Gastrocnemius medialis (tissue), 4 donors: Measurements from ENCODE around the gene MCU. TPM values are rescaled to one million over a fixed set of nuclear protein-coding genes. Genes with fewer than 3 reads are reported as not detected.

Experiments
- ATAC-seq, 2 donors: fragments of 150-250 bp; one replicate each; pipeline ENCODE4 v1.9.1; 2016
- DNase-seq, 2 donors: peaks; one replicate each; pipeline ENCODE4 v3.0.0-alpha.2; 2019
- H3K27ac ChIP-seq, 4 donors: fragments of 200-600 bp; sonication (generic); 1 replicate in 1 of 4; 2 replicates in 3 of 4; pipeline ENCODE4 v1.5.1; 2016 to 2018; ENCODE audit warnings: mild to moderate bottlenecking in 2 of 4, moderate library complexity in 1 of 4
- H3K27me3 ChIP-seq, 3 donors: fragments of 200-600 bp; sonication (generic) in 2 of 3; 1 replicate in 1 of 3; 2 replicates in 2 of 3; pipeline versions ENCODE4 v1.5.1 to v1.6.0; 2016 to 2019; ENCODE audit warnings: mild to moderate bottlenecking in 1 of 3, moderate library complexity in 1 of 3
- H3K36me3 ChIP-seq, 2 donors: fragments of 200-600 bp; sonication (generic) in 1 of 2; one replicate each; pipeline ENCODE4 v1.5.1; 2017 to 2018
- H3K4me1 ChIP-seq, 2 donors: fragments of 200-600 bp; sonication (generic) in 1 of 2; one replicate each; pipeline ENCODE4 v1.5.1; 2016 to 2017; ENCODE audit warnings: mild to moderate bottlenecking in 2 of 2
- H3K4me3 ChIP-seq, 4 donors: fragments of 200-600 bp; sonication (generic) in 3 of 4; 1 replicate in 1 of 4; 2 replicates in 3 of 4; pipeline ENCODE4 v1.5.1; 2016 to 2019; ENCODE audit warnings: mild to moderate bottlenecking in 2 of 4
- H3K9me3 ChIP-seq, 3 donors: fragments of 200-600 bp; sonication (generic) in 2 of 3; 1 replicate in 1 of 3; 2 replicates in 2 of 3; pipeline ENCODE4 v1.5.1; 2016 to 2019
- POLR2A ChIP-seq, 2 donors: fragments of 450-650 bp; IDR thresholded peaks; one replicate each; pipeline ENCODE4 v1.6.1; 2017; ENCODE audit warnings: antibody characterized with exemption in 2 of 2, mild to moderate bottlenecking in 2 of 2, moderate library complexity in 2 of 2
- in situ Hi-C, 4 donors: fragments of 200-750 bp; cut with MboI; loops; one replicate each; pipeline versions ENCODE4 v1.15.0 to v1.8.0; 2017; ENCODE audit warnings: low sequenced_read_pairs in 4 of 4
- intact Hi-C: fragments of 100-400 bp; cut with DNase I; formaldehyde crosslinking; loops from one replicate; pipeline ENCODE4 v1.15.1; 2023; ENCODE audit warnings: low total_unique reads
- total RNA-seq, 4 donors: library from RNA; depleted of rRNA; stranded (reverse); fragments of >200 nt; gene quantifications; one replicate each; pipeline versions ENCODE4 v1.1.0 to v1.2.3, GENCODE V29; 2016
- TF ChIP-seq, protein P1 (sequence below), 5 experiments: fragments of 450-650 bp in 3 of 5; fragments of 200-600 bp in 2 of 5; sonication (generic) in 2 of 5; IDR thresholded peaks in 4 of 5; conservative IDR thresholded peaks in 1 of 5; 1 replicate in 4 of 5; 2 replicates in 1 of 5; pipeline ENCODE4 v1.5.1; 2016 to 2019; ENCODE audit warnings: antibody characterized with exemption in 5 of 5, mild to moderate bottlenecking in 3 of 5, moderate library complexity in 3 of 5

MCU gene
- total RNA-seq, 4 donors from 2014 or later, result 25.1 to 61.3 (median 49.0) TPM

DNA sequence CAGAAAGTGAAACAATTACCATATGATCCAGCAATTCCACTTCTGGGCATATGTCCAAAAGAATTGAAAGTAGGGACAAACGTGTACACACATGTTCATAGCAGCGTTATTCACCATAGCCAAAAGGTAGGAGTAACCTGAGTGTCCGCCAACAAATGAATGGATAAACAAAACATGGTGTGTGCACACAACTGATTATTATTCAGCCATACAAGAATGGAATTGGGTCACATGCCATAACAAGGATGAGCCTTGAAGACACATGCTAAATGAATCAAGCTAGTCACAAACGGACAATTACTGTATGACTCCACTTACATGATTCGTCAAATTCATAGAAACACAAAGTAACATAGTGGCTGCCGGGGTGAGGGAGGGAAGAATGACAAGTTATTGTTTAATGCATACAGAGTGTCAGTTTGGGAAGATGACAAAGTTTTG, 197.5 kb downstream of the MCU start:
- peak in 1 of 2 donors; percentile 28 for ATAC-seq
- TF ChIP-seq, protein P1, sequence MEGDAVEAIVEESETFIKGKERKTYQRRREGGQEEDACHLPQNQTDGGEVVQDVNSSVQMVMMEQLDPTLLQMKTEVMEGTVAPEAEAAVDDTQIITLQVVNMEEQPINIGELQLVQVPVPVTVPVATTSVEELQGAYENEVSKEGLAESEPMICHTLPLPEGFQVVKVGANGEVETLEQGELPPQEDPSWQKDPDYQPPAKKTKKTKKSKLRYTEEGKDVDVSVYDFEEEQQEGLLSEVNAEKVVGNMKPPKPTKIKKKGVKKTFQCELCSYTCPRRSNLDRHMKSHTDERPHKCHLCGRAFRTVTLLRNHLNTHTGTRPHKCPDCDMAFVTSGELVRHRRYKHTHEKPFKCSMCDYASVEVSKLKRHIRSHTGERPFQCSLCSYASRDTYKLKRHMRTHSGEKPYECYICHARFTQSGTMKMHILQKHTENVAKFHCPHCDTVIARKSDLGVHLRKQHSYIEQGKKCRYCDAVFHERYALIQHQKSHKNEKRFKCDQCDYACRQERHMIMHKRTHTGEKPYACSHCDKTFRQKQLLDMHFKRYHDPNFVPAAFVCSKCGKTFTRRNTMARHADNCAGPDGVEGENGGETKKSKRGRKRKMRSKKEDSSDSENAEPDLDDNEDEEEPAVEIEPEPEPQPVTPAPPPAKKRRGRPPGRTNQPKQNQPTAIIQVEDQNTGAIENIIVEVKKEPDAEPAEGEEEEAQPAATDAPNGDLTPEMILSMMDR (IDR thresholded peaks at IDR 0.05 in 4 of 5, conservative IDR thresholded peaks at IDR 0.05 in 1 of 5), result no peak
- TF ChIP-seq POLR2A (IDR thresholded peaks at IDR 0.05), result no peak
- Histone ChIP-seq H3K9me3 (no peaks in the 10 kb centered on the region), H3K36me3 (peaks cover 0 to 39% of the 10 kb centered on the region in 2 donors), H3K4me1 (peaks cover 0 to 4% of the 10 kb centered on the region in 2 donors), H3K27me3 (no peaks in the 10 kb centered on the region), H3K4me3 (no peak overlapping the region), H3K27ac (no peak overlapping the region)
- in situ Hi-C loops (no loop called here), intact Hi-C loops (no loop called here)
- DNase-seq, result no peak

DNA sequence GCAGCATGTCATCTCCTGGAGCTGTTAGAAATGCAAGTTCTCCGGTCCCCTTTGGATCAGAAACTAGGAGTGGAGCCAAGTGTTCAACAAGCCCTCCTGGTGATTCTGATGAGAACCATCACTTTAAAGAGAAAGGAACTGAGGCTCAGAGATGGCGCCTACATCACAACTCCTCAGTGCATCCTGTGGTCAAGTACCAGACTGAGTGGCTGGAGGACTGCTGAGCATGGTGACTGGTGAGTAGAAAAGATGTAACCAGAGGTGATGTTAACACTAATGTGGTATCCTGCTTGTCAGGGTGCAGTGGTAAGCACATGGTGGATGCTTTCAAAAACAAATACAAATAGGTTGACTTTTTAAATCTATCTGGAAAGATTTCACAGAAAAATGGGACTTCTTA, 198.1 kb downstream of the MCU start:
- peaks cover 0 to 33% of the 10 kb centered on the region in 2 donors for H3K36me3 ChIP-seq
- peaks cover 0 to 4% of the 10 kb centered on the region in 2 donors for H3K4me1 ChIP-seq
- no peaks in the 10 kb centered on the region for H3K27me3 ChIP-seq
- TF ChIP-seq, protein P1 (IDR thresholded peaks at IDR 0.05 in 4 of 5, conservative IDR thresholded peaks at IDR 0.05 in 1 of 5), result no peak
- no peak for TF ChIP-seq POLR2A (IDR thresholded peaks at IDR 0.05)
- in situ Hi-C loops, result no loop called here
- no peaks in the 10 kb centered on the region for H3K9me3 ChIP-seq
- intact Hi-C loops, result no loop called here
- H3K4me3 ChIP-seq, result no peak overlapping the region
- no peak for ATAC-seq
- no peak for DNase-seq
- H3K27ac ChIP-seq, result no peak overlapping the region

DNA sequence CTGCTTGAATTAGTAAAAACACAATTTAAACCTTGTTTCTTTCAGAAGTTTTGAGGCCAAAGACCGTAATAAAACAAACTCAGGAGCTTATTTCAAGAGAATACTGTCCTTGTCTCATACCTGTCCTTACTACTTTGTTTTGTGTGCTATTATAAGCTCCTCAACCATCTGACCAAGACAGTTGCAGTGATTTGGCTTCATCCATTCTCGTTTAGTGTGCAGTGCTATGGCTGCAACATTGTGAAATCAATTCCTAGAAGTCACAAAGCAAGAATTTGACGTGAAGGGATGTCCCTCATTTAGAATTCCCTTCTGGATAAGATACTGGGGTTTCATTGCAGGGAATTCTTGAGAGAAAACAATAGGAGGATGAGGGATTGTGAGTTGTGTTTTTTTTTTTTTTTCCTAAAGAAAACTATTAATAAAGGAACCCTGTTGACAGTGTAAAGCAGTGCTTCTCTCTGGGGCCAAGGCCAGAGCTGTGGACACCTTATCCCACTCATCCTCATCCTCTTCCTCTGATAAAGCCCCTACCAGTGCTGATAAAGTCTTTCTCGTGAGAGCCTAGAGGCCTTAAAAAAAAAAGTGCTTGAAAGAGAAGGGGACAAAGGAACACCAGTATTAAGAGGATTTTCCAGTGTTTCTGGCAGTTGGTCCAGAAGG, 201.3 kb downstream of the MCU start, which contains the start of gene OIT3:
Gene OIT3, plus strand, starts transcription at position 604 of the 663 bp plus-strand sequence. CDS start 60 bp downstream, outside the sequence.
- Histone ChIP-seq H3K9me3 (no peaks in the 10 kb centered on the region), H3K4me3 (no peak within 1 kb of the TSS), H3K36me3 (peaks cover 0 to 5% of the 10 kb centered on the region in 2 donors), H3K27me3 (no peaks in the 10 kb centered on the region), H3K27ac (no peak within 1 kb of the TSS), H3K4me1 (peaks cover 0 to 4% of the 10 kb centered on the region in 2 donors)
- intact Hi-C loops (no loop called here), in situ Hi-C loops (no loop called here)
- TF ChIP-seq, protein P1 (IDR thresholded peaks at IDR 0.05 in 4 of 5, conservative IDR thresholded peaks at IDR 0.05 in 1 of 5), result no peak
- no peak for TF ChIP-seq POLR2A (IDR thresholded peaks at IDR 0.05)
- DNase-seq (no peak), ATAC-seq (peak in 1 of 2 donors; percentile 60)

DNA sequence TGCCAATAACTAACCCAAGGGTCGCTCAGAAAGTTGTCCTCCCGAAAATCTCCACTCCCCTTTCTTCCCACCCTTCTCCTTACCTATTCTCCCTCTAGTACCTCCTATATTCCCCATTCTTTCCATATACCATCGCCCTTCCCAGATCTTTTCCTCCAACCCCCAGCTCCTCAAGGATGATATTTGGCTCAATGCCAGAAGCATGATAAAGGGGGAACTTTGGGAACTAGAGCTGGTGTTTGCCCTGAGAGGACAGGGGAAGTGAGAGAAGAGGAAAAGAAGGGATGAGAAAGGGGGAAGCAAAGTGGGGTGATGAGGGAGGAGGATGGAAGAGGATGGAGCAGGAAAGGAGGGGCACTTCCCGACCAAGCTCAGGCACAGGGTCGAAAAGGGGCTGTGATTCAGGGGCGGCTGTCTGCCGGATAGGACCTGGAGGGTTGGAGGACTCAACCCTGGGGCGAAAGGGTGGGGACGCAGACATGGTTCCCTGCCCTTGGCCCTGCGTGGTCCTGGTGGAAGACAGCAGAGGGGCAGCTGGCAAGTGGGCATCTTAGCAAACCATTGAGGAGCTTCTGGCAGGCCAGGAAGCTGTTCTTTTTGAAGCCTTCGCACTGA, 203.4 kb downstream of the MCU start:
- H3K9me3 ChIP-seq, result no peaks in the 10 kb centered on the region

More for the DNA sequence above, 203.4 kb downstream of the MCU start:
- in situ Hi-C loops, result no loop called here
- DNase-seq, result no peak
- TF ChIP-seq POLR2A (IDR thresholded peaks at IDR 0.05), result no peak
- TF ChIP-seq, protein P1 (IDR thresholded peaks at IDR 0.05 in 4 of 5, conservative IDR thresholded peaks at IDR 0.05 in 1 of 5), result no peak
- no peak for ATAC-seq
- intact Hi-C loops, result no loop called here
- H3K27ac ChIP-seq, result no peak overlapping the region
- no peak overlapping the region for H3K4me3 ChIP-seq
- H3K36me3 ChIP-seq, result no peaks in the 10 kb centered on the region
- peaks cover 0 to 4% of the 10 kb centered on the region in 2 donors for H3K4me1 ChIP-seq
- no peaks in the 10 kb centered on the region for H3K27me3 ChIP-seq
